ENCODE measurements around the gene ZNF414.
A peak's percentile ranks its signal among the peaks of the same experiment; 100 is the strongest.

The ZNF414 gene

DNA sequence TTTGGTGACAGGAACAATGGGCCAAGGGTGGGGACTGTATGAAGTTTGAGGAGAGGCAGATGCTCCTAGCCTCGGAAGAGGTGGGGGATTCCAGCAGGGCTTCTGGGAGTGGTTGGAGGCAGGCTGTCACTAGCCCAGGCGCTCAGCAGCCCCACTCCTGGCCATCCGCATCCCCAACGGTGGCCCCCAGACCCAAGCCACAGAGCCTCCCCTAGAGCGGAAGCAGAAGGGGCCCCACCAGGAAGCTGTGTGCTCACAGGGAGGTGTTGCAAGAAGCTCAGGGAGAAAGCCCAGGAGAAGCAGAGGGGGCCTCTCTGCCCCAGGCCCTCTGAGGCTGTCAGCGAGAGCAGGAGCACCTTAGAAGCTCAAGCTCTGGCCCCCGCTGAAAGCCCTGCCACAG is 19.8 kb downstream of the ZNF414 start (continued):
- TF ChIP-seq, protein P1, sequence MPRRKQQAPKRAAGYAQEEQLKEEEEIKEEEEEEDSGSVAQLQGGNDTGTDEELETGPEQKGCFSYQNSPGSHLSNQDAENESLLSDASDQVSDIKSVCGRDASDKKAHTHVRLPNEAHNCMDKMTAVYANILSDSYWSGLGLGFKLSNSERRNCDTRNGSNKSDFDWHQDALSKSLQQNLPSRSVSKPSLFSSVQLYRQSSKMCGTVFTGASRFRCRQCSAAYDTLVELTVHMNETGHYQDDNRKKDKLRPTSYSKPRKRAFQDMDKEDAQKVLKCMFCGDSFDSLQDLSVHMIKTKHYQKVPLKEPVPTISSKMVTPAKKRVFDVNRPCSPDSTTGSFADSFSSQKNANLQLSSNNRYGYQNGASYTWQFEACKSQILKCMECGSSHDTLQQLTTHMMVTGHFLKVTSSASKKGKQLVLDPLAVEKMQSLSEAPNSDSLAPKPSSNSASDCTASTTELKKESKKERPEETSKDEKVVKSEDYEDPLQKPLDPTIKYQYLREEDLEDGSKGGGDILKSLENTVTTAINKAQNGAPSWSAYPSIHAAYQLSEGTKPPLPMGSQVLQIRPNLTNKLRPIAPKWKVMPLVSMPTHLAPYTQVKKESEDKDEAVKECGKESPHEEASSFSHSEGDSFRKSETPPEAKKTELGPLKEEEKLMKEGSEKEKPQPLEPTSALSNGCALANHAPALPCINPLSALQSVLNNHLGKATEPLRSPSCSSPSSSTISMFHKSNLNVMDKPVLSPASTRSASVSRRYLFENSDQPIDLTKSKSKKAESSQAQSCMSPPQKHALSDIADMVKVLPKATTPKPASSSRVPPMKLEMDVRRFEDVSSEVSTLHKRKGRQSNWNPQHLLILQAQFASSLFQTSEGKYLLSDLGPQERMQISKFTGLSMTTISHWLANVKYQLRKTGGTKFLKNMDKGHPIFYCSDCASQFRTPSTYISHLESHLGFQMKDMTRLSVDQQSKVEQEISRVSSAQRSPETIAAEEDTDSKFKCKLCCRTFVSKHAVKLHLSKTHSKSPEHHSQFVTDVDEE (CRISPR knock-in tag; IDR thresholded peaks at IDR 0.05), result no peak
- TF ChIP-seq SNAI2 (CRISPR knock-in tag; IDR thresholded peaks at IDR 0.05) (no peak), GLIS3 (CRISPR knock-in tag; IDR thresholded peaks at IDR 0.05) (no peak), BACH2 (CRISPR knock-in tag; IDR thresholded peaks at IDR 0.05; ENCODE audit: borderline replicate concordance) (no peak), OSR1 (CRISPR knock-in tag; IDR thresholded peaks at IDR 0.05) (no peak), ARNTL (CRISPR knock-in tag; IDR thresholded peaks at IDR 0.05; ENCODE audit: borderline replicate concordance, low read depth) (no peak), ZNF565 (CRISPR knock-in tag; conservative IDR thresholded peaks at IDR 0.05; ENCODE audit: low read depth) (no peak)
- TF ChIP-seq, protein P2, sequence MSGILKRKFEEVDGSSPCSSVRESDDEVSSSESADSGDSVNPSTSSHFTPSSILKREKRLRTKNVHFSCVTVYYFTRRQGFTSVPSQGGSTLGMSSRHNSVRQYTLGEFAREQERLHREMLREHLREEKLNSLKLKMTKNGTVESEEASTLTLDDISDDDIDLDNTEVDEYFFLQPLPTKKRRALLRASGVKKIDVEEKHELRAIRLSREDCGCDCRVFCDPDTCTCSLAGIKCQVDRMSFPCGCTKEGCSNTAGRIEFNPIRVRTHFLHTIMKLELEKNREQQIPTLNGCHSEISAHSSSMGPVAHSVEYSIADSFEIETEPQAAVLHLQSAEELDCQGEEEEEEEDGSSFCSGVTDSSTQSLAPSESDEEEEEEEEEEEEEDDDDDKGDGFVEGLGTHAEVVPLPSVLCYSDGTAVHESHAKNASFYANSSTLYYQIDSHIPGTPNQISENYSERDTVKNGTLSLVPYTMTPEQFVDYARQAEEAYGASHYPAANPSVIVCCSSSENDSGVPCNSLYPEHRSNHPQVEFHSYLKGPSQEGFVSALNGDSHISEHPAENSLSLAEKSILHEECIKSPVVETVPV (CRISPR knock-in tag; IDR thresholded peaks at IDR 0.05), result no peak

DNA sequence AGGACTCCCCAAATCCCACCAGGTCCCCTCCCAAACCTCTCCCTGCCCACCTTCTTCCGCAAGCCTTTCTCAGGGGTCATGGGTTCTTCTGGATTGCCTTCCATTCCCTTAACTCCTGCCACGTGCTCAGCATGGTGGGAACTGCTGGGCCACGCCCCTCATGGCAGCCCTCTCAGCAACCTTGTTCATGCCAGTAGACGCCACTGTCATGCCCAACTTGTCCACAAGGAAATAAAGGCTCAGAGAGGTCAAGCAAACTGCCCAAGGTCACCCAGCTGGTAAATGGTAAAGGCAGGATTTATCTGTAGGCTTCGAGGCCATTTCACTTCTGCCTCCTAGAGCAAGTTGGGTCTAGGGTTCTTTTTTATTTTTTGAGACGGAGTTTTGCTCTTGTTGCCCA is 22.4 kb downstream of the ZNF414 start:
- ATAC-seq, result 0 out of 3 replicates have a peak, but pooled peaks have one; percentile 9
- no peak for TF ChIP-seq PPARA (CRISPR knock-in tag; IDR thresholded peaks at IDR 0.05; ENCODE audit: borderline replicate concordance)
- no peak for TF ChIP-seq ISL1 (CRISPR knock-in tag; IDR thresholded peaks at IDR 0.05)
- TF ChIP-seq, protein P1 (CRISPR knock-in tag; IDR thresholded peaks at IDR 0.05), result no peak

DNA sequence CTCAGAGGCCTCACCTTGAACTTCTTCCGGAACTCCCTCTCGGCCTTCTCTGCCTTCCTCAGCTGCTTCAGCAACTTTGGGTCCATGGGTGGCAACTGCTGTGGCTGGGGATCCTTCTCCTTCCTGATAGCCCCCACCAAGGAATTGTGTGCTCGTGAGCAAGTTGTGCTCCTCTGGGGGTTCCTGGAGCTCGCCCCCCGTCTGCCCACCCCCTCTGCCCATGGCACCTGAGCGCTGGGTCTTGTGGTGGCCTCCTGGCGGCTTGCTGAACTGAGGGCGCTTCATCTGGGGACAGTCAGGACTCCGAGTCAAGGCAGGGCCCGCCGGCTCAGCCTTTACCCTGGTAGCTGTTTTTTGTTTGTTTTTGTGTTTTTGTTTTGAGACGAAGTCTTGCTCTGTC is 23.1 kb downstream of the ZNF414 start:
- no peak for TF ChIP-seq BACH2 (CRISPR knock-in tag; IDR thresholded peaks at IDR 0.05; ENCODE audit: borderline replicate concordance)
- TF ChIP-seq RARB (CRISPR knock-in tag; IDR thresholded peaks at IDR 0.05), result no peak
- TF ChIP-seq ESRRG (CRISPR knock-in tag; IDR thresholded peaks at IDR 0.05), result no peak
- no peak for TF ChIP-seq PPARA (CRISPR knock-in tag; IDR thresholded peaks at IDR 0.05; ENCODE audit: borderline replicate concordance)
- no peak for TF ChIP-seq SNAI2 (CRISPR knock-in tag; IDR thresholded peaks at IDR 0.05)
- TF ChIP-seq ZNF8 (CRISPR knock-in tag; IDR thresholded peaks at IDR 0.05), result no peak
- TF ChIP-seq, protein P3, sequence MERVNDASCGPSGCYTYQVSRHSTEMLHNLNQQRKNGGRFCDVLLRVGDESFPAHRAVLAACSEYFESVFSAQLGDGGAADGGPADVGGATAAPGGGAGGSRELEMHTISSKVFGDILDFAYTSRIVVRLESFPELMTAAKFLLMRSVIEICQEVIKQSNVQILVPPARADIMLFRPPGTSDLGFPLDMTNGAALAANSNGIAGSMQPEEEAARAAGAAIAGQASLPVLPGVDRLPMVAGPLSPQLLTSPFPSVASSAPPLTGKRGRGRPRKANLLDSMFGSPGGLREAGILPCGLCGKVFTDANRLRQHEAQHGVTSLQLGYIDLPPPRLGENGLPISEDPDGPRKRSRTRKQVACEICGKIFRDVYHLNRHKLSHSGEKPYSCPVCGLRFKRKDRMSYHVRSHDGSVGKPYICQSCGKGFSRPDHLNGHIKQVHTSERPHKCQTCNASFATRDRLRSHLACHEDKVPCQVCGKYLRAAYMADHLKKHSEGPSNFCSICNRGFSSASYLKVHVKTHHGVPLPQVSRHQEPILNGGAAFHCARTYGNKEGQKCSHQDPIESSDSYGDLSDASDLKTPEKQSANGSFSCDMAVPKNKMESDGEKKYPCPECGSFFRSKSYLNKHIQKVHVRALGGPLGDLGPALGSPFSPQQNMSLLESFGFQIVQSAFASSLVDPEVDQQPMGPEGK (CRISPR knock-in tag; IDR thresholded peaks at IDR 0.05; ENCODE audit: borderline replicate concordance), result no peak
- no peak for TF ChIP-seq ZC3H10 (CRISPR knock-in tag; IDR thresholded peaks at IDR 0.05)
- no peak for TF ChIP-seq ZNF70 (CRISPR knock-in tag; IDR thresholded peaks at IDR 0.05)
- TF ChIP-seq, protein P2 (CRISPR knock-in tag; IDR thresholded peaks at IDR 0.05), result no peak
- ATAC-seq, result peak; percentile 6; the same call in 1 of the 3 replicates

DNA sequence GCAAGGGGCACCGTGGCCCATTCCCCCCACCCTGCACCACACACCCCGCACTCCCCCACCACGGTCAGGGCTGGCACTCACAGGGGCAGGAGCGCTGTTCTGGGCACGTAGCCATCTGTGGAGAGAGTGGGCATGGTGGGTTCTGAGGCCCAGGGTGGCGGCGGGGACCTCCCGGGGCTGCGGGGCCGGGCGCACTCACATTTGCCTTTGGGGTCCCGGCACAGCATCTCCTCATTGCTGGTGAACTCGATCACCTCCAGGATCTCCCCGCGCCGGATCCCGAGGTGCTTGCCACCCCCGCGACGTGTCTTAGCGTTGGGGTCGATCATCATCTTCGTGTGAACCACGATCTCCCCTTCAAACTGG is 23.6 kb downstream of the ZNF414 start:
- peak; percentile 5; the same call in 2 of the 3 replicates for ATAC-seq
- no peak for TF ChIP-seq GLIS3 (CRISPR knock-in tag; IDR thresholded peaks at IDR 0.05)
- no peak for TF ChIP-seq TOX (CRISPR knock-in tag; IDR thresholded peaks at IDR 0.05; ENCODE audit: borderline replicate concordance)
- TF ChIP-seq ZNF70 (CRISPR knock-in tag; IDR thresholded peaks at IDR 0.05), result no peak
- TF ChIP-seq PPARA (CRISPR knock-in tag; IDR thresholded peaks at IDR 0.05; ENCODE audit: borderline replicate concordance), result no peak
- TF ChIP-seq RARB (CRISPR knock-in tag; IDR thresholded peaks at IDR 0.05), result no peak
- TF ChIP-seq ZNF8 (CRISPR knock-in tag; IDR thresholded peaks at IDR 0.05), result no peak
- no peak for TF ChIP-seq ZFP3 (CRISPR knock-in tag; IDR thresholded peaks at IDR 0.05)
- TF ChIP-seq, protein P3 (CRISPR knock-in tag; IDR thresholded peaks at IDR 0.05; ENCODE audit: borderline replicate concordance), result no peak
- TF ChIP-seq, protein P2 (CRISPR knock-in tag; IDR thresholded peaks at IDR 0.05), result no peak
- no peak for TF ChIP-seq ZNF565 (CRISPR knock-in tag; conservative IDR thresholded peaks at IDR 0.05; ENCODE audit: low read depth)
- no peak for TF ChIP-seq OSR1 (CRISPR knock-in tag; IDR thresholded peaks at IDR 0.05)
- TF ChIP-seq ZFP30 (CRISPR knock-in tag; IDR thresholded peaks at IDR 0.05), result no peak
- TF ChIP-seq ESRRG (CRISPR knock-in tag; IDR thresholded peaks at IDR 0.05), result no peak

Measured in SK-N-SH treated with all-trans-retinoic acid at 6 μM for 48 hours (cell line).